IMR-90 (cell line): ENCODE data around the gene TULP3. TPM values are rescaled to one million over a fixed set of nuclear protein-coding genes. Genes with fewer than 3 reads are reported as not detected.

Experiments
- ATAC-seq: fragments of 200-7000 bp; cut with Tn5 transposase; 2 replicates; pipeline ENCODE4 v1.9.1; 2020; ENCODE audit warnings: low read depth, mild to moderate bottlenecking, moderate library complexity
- BruUV-seq: library from RNA; stranded (reverse); fragments of 400-500 nt; replicated peaks from 2 replicates; lab custom pipeline; 2021; lab: Mats Ljungman, UMichigan
- CTCF ChIA-PET: fragments of 300-600 bp; formaldehyde crosslinking; extraction: SDS; loops from one replicate; lab custom pipeline; 2021; ENCODE audit warnings: antibody characterized with exemption; lab: Yijun Ruan, JAX
- POLR2A ChIA-PET: fragments of 300-600 bp; sonication (Branson Sonifier 250); formaldehyde crosslinking; loops from one replicate; lab custom pipeline; 2022; ENCODE audit warnings: antibody characterized with exemption; ENCODE audit not compliant: unreplicated experiment; lab: Charles Lee
- DNase-seq: peaks from one replicate; pipeline ENCODE4 v3.0.0; 2013
- H2AFZ ChIP-seq: replicated peaks from 2 replicates; pipeline ENCODE3; 2013; ENCODE audit warnings: low read length, mild to moderate bottlenecking; ENCODE audit not compliant: poor library complexity
- H2AK5ac ChIP-seq: 2 replicates; pipeline ENCODE4 v1.6.1; 2013; ENCODE audit warnings: low read depth, low read length, inconsistent platforms
- H2AK9ac ChIP-seq: replicated peaks from 2 replicates; pipeline ENCODE3; 2013; ENCODE audit warnings: mild to moderate bottlenecking, low read depth, low read length, moderate library complexity; ENCODE audit not compliant: poor library complexity
- H2BK120ac ChIP-seq: 2 replicates; pipeline ENCODE4 v1.6.1; 2013; ENCODE audit warnings: low read depth, low read length, inconsistent platforms
- H2BK15ac ChIP-seq: 3 replicates; pipeline ENCODE4 v1.6.1; 2013; ENCODE audit warnings: low read depth, low read length, inconsistent platforms
- H2BK20ac ChIP-seq: 2 replicates; pipeline ENCODE4 v1.6.1; 2013; ENCODE audit warnings: low read depth, mild to moderate bottlenecking, inconsistent platforms, low read length, moderate library complexity
- H2BK5ac ChIP-seq: 2 replicates; pipeline ENCODE4 v1.6.1; 2013; ENCODE audit warnings: mild to moderate bottlenecking, low read depth, low read length, inconsistent platforms; ENCODE audit not compliant: poor library complexity, severe bottlenecking
- H3K14ac ChIP-seq: replicated peaks from 2 replicates; pipeline ENCODE4 v1.6.1; 2013; ENCODE audit warnings: low read depth, low read length, inconsistent platforms
- H3K18ac ChIP-seq: 2 replicates; pipeline ENCODE4 v1.6.1; 2013; ENCODE audit warnings: low read depth, low read length, control low read depth
- H3K23ac ChIP-seq: 2 replicates; pipeline ENCODE4 v1.6.1; 2013; ENCODE audit warnings: low read depth, low read length, inconsistent platforms
- H3K27ac ChIP-seq: 2 replicates; pipeline ENCODE4 v1.5.1; 2013; ENCODE audit warnings: mild to moderate bottlenecking, control low read depth, low read length; ENCODE audit not compliant: insufficient read depth
- H3K27me3 ChIP-seq: 2 replicates; pipeline ENCODE4 v1.6.1; 2013; ENCODE audit warnings: low read length; ENCODE audit not compliant: control insufficient read depth, insufficient read depth
- H3K36me3 ChIP-seq: 2 replicates; pipeline ENCODE4 v1.6.1; 2013; ENCODE audit warnings: low read length, mixed read lengths; ENCODE audit not compliant: control insufficient read depth, insufficient read depth
- H3K4ac ChIP-seq: 2 replicates; pipeline ENCODE4 v1.6.1; 2013; ENCODE audit warnings: low read depth, low read length, inconsistent platforms
- H3K4me1 ChIP-seq: 2 replicates; pipeline ENCODE4 v1.6.1; 2013; ENCODE audit warnings: low read length, mixed read lengths; ENCODE audit not compliant: control insufficient read depth, insufficient read depth
- H3K4me2 ChIP-seq: 2 replicates; pipeline ENCODE4 v1.6.1; 2013; ENCODE audit warnings: low read depth, mild to moderate bottlenecking, control low read depth, low read length, moderate library complexity
- H3K4me3 ChIP-seq: 2 replicates; pipeline ENCODE4 v1.5.1; 2013; ENCODE audit warnings: low read depth, mild to moderate bottlenecking, control low read depth, low read length, moderate library complexity; ENCODE audit not compliant: insufficient read depth
- H3K56ac ChIP-seq: 2 replicates; pipeline ENCODE4 v1.6.1; 2013; ENCODE audit warnings: low read length, inconsistent platforms; ENCODE audit not compliant: insufficient read depth; ENCODE audit errors: extremely low read depth
- H3K79me1 ChIP-seq, 2 experiments: 2 replicates each; pipeline ENCODE4 v1.6.1; 2013; ENCODE audit warnings: low read length in 2 of 2, inconsistent platforms in 1 of 2, low read depth in 1 of 2
- H3K9ac ChIP-seq: 2 replicates; pipeline ENCODE4 v1.6.1; 2013; ENCODE audit warnings: low read depth, low read length, control low read depth
- H3K9me1 ChIP-seq: 2 replicates; pipeline ENCODE4 v1.6.1; 2013; ENCODE audit warnings: low read length, inconsistent platforms; ENCODE audit not compliant: insufficient read depth
- H3K9me3 ChIP-seq: 2 replicates; pipeline ENCODE4 v1.6.1; 2013; ENCODE audit warnings: low read length; ENCODE audit not compliant: control insufficient read depth, insufficient read depth
- H4K20me1 ChIP-seq: 2 replicates; pipeline ENCODE4 v1.6.1; 2013; ENCODE audit warnings: low read length, inconsistent platforms; ENCODE audit not compliant: insufficient read depth
- H4K5ac ChIP-seq: 2 replicates; pipeline ENCODE4 v1.6.1; 2013; ENCODE audit warnings: mild to moderate bottlenecking, low read depth, low read length, control low read depth
- H4K8ac ChIP-seq, 2 experiments: 2 replicates each; pipeline ENCODE4 v1.6.1; 2013; ENCODE audit warnings: low read depth in 2 of 2, low read length in 2 of 2, control low read depth in 1 of 2, inconsistent platforms in 1 of 2
- H4K91ac ChIP-seq: 2 replicates; pipeline ENCODE4 v1.6.1; 2013; ENCODE audit warnings: low read depth, low read length, inconsistent platforms; ENCODE audit not compliant: insufficient read depth
- FOS ChIP-seq: fragments of 150-350 bp; IDR thresholded peaks from 2 replicates; pipeline ENCODE4 v1.6.1; 2016; ENCODE audit warnings: low read depth, low read length
- WGBS, 2 experiments: methylation state at CpG; one replicate each; pipeline versions ENCODE4 v1.1.5 to v1.1.7; 2013; ENCODE audit warnings: missing lambda C conversion rate in 2 of 2; ENCODE audit not compliant: insufficient read length in 1 of 2; ENCODE audit errors: extremely low coverage in 2 of 2; 5-methylcytosine and 5-hydroxymethylcytosine counted together
- dilution Hi-C: fragments of 300-500 bp; cut with HindIII; formaldehyde crosslinking; loops from one replicate; pipeline ENCODE4 v1.14.3; 2018; ENCODE audit warnings: low sequenced_read_pairs; ENCODE audit not compliant: unreplicated experiment
- in situ Hi-C: fragments of 300-500 bp; cut with MboI; formaldehyde crosslinking; loops from 3 replicates; pipeline ENCODE4 v1.14.3; 2019; ENCODE audit warnings: low sequenced_read_pairs, inconsistent platforms, mixed read lengths
- intact Hi-C: fragments of 100-400 bp; cut with micrococcal nuclease; formaldehyde crosslinking; loops from 2 replicates; pipeline ENCODE4 v1.10.0; 2022
- polyA plus RNA-seq, 3 experiments: library from polyadenylated mRNA; depleted of rRNA; stranded (reverse); fragments of >200 nt; gene quantifications; 2 replicates each; pipeline ENCODE4 v1.2.3, GENCODE V29; 2012; ENCODE audit warnings: low replicate concordance in 1 of 3
- total RNA-seq: library from RNA; depleted of rRNA; stranded (reverse); fragments of >200 nt; gene quantifications from 2 replicates; pipeline ENCODE4 v1.2.3, GENCODE V29; 2012

Gene TULP3
- total and polyA plus RNA-seq, 2 of the 4 experiments (the other 2 are of a cell fraction) = 35.2 to 35.5 TPM

- H3K9me3 ChIP-seq = no peaks in the 10 kb centered on the region
- no TSS peak for BruUV-seq
- H2BK120ac ChIP-seq = no peak overlapping the region
- H4K5ac ChIP-seq = no peak overlapping the region
- no peak overlapping the region for H3K14ac ChIP-seq
- POLR2A ChIA-PET = no interaction called here
- H3K9me1 ChIP-seq = peaks cover 5% of the 10 kb centered on the region; the same call in 1 of the 2 replicates
- dilution Hi-C loops (no loop called here), in situ Hi-C loops (no loop called here), intact Hi-C loops (no loop called here)
- DNase-seq = no peak
- no peak overlapping the region for H3K23ac ChIP-seq
- 100% methylated on average over 3 of the region's 3 CpGs; no CpG with 5 or more reads in 1 of the 2 experiments for WGBS, 2 experiments
- no peak overlapping the region for H2AFZ ChIP-seq
- no peak overlapping the region for H2AK5ac ChIP-seq
- no peak overlapping the region for H2BK20ac ChIP-seq
- no peaks in the 10 kb centered on the region for H3K4me1 ChIP-seq
- peaks cover 4% of the 10 kb centered on the region; the same call in 1 of the 2 replicates for H4K20me1 ChIP-seq
- no peak overlapping the region for H2AK9ac ChIP-seq
- H3K4ac ChIP-seq = no peak overlapping the region
- H2BK5ac ChIP-seq = no peak overlapping the region
- peaks cover 17 to 49% of the 10 kb centered on the region in 2 experiments for H3K79me1 ChIP-seq
- no peak overlapping the region for H3K56ac ChIP-seq
- no peak overlapping the region for H3K4me2 ChIP-seq
- no peak overlapping the region for H3K9ac ChIP-seq
- CTCF ChIA-PET = interaction anchor here (0.5 to 0.6 kb wide), 2 partner anchors 37 to 911 kb away, joined by 3 read pairs; no protein-coding TSS in a partner anchor
- no peak for ATAC-seq
- no peak for TF ChIP-seq FOS
- H2BK15ac ChIP-seq = no peak overlapping the region
- H3K4me3 ChIP-seq = no peak overlapping the region
- no peaks in the 10 kb centered on the region for H3K27me3 ChIP-seq
- H3K18ac ChIP-seq = no peak overlapping the region
- H3K36me3 ChIP-seq = peaks cover 17% of the 10 kb centered on the region
- no peak overlapping the region for H4K8ac ChIP-seq
- no peak overlapping the region for H3K27ac ChIP-seq
- H4K91ac ChIP-seq = no peak overlapping the region
Measured at GRCh38 chr12:2912216-2912575, 21.5 kb downstream of the TULP3 start.
